Left cardiac atrium (tissue), 4 donors: ENCODE data around the gene ARL15. TPM values are rescaled to one million over a fixed set of nuclear protein-coding genes. Genes with fewer than 3 reads are reported as not detected.
A peak's percentile ranks its signal among the peaks of the same experiment; 100 is the strongest.
"Not testable (repeated sequence)": the region's sequence is repeated elsewhere in the genome, so short reads cannot be mapped to it uniquely, and the experiment has no call there.

ENCODE experiments used
- ATAC-seq, 2 donors: fragments of 200-7000 bp; cut with Tn5 transposase; one replicate each; pipeline ENCODE4 v1.9.1; 2020; ENCODE audit warnings: mild to moderate bottlenecking in 2 of 2, moderate library complexity in 2 of 2
- DNase-seq: peaks from one replicate; pipeline ENCODE4 v3.0.0-alpha.2; 2020
- intact Hi-C, 2 donors: fragments of 100-400 bp; cut with DNase I; formaldehyde crosslinking; loops; one replicate each; pipeline versions ENCODE4 v1.14.1 to v1.15.1; 2022 to 2023
- total RNA-seq, 2 donors: library from RNA; stranded (reverse); fragmentation: NEBNext Ultra II Directional; extraction: Animal tissue kit (Norgen Biotek cat#: 25700); gene quantifications; one replicate each; pipeline ENCODE4 v1.2.1, GENCODE V29; 2021
- donor health status: DM: no; HTN: yes; CAD: no.
- donor health status: DM: no; HTN: yes; CAD: no; lungs with severe emphysema.
- donor health status: DM: yes; HTN: yes; CAD: no.
- donor health status: Dilated cardiomyopathy.

The ARL15 gene
- total RNA-seq, 2 donors from 2014 or later = 19.0 to 22.7 TPM

DNA sequence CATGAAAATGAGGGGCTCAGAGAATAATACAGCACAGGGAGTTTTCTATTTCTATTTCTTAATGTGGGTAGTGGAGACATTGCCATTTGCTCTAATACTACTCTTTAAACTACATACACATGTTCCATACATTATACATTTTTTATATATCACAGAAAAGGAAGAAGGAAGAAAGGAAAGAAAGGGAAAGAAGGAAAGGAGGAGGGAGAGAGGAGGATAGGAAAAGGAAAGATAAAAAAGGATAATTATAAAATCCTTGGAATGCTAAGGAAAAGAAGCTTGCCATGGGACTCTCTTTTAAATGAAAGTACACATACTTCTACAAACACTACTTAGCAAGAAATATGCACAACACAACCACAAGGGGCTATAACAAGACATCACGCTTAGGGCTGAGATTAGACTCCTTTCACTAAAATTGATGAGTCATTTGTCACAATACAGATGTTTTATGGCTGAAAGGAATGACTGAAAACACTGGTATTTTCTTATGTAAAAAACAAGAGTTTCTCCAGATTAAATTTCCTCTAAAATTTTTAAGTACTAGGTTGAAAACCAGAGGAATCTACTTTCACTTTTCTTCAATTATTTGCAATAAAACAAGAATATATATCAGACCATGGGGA, 219.8 kb downstream of the ARL15 start:
- peak in 1 of 2 donors; percentile 72 for ATAC-seq
- no peak for DNase-seq
- intact Hi-C loops = no loop called here

DNA sequence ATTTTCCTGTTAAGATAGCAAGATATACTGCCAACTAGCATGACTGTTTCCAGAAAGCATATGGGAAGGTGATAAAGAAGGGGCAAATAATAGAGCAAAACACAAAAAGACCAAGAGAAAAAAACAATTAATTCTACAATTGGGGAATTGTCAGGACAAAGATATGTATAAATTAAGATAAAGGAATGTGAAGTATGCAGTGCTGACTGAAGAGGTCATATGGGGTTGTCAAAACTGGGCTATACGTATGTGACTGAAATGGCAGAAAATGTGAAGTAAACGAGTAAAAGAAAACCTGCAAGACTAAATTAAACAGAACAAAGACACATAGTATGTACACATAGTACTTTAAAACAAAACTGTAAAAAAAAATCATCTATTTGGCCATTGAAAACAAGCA, 222.3 kb downstream of the ARL15 start:
- intact Hi-C loops = no loop called here
- no peak for ATAC-seq
- DNase-seq = no peak

DNA sequence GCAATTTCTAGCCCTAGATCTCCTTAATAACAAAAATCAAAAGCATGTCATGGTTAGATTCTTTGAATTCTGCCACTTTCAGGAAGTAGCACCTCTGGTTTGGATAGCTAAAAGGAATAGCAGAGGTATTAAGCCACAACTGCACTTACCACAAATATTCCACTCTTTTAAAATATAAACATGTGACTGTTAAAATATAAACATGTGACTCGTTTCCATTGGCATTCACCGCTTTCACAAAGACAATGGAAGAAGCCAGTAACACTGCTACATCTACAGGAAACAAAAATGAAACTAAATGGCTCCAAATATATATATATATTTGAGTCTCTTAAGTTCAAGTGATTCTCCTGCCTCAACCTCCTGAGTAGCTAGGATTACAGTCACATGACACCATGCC, 222.9 kb downstream of the ARL15 start:
- ATAC-seq = no peak
- DNase-seq = no peak
- intact Hi-C loops = no loop called here

DNA sequence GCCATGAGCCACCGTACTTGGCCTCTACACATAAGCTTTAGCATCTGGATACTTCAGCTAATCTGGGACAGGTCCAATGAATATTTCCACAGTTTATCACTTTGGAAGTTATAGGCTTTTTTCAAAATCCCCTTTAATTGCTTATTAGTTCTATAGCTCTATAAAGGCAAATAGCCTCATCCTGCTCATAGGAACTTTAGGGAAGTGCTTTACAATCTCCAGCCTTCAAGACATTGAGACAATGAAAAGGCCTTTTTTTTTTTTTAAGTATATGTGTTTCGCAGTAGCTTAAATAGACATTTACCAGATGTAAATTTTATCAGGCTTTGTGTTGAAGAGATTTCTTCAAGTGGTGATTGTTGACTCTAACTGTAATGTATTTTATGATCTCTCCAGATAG, 224.2 kb downstream of the ARL15 start:
- DNase-seq (no peak), ATAC-seq (no peak)
- intact Hi-C loops = no loop called here

DNA sequence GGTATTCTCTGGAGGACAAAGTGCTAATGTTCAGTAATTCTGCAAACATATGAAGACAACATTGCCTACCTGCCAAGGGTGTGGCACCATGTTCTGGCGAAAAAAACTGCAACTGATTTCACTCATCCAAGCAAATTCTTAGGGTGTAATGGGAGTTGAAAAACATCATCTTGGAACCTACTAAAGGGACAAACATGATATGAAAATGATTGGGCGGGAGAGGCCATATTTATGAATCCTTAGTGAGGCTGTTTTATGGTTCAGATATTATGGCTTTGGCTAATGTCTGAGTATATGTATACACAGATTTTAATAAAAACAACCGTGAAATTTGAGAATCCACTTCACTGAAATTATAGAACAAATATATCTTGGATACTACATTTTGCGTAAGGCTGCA, 225.7 kb downstream of the ARL15 start:
- DNase-seq (no peak), ATAC-seq (no peak)
- intact Hi-C loops = no loop called here

DNA sequence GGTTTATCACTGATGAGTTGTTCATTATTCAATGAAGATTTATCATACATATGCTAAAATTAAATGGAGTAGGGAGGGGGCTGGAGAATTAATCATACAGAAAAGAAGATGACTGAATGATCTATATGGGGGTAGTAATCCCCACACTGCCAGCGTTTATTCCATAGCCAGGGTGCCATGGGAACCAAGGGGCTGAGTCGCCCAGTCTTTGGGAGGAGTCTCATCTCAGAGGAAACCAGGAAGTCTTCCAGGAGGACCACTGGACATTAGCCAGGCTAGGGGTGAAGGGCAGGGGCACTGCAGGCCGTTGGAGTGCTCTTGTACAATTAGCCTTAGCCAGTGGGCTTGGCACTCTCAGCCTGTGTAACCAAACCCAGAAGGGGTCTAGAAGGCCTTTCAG, 226.5 kb downstream of the ARL15 start:
- ATAC-seq = no peak
- no peak for DNase-seq
- intact Hi-C loops = no loop called here

DNA sequence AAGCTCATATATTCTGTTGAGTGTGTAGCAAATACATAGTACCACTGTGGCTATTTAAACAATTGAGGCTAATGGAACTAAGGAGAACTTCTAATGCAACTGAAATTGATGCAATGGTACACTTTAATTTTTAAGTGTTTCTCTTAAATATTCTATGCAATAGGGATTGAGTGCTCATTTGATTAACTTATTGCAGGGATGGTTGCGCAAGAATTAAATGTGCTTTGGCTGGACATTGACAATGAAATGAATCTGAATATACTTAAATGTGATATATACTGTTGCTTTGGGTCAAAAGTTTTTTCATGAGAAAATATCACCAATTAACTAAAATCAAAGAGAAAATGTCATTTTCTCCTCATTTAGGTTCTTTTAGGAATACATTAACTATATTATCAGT, 227.1 kb downstream of the ARL15 start:
- no peak for DNase-seq
- no peak for ATAC-seq
- intact Hi-C loops = no loop called here

DNA sequence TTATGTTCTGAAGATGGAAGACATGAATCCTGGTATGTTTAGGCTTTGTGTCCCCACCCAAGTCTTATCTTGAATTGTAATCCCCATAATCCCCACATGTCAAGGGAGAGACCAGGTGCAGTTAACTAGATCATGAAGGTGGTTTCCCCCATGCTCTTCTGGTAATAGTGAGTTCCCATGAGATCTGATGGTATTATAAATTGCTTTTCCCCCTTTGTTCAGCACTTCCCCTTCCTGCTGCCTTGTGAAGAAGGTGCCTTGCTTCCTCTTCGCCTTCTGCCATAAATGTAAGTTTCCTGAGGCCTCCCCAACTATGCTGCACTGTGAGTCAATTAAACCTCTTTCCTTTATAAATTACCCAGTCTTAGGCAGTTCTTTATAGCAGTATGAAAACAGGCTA, 229.0 kb downstream of the ARL15 start:
- intact Hi-C loops = no loop called here
- ATAC-seq = no peak

DNA sequence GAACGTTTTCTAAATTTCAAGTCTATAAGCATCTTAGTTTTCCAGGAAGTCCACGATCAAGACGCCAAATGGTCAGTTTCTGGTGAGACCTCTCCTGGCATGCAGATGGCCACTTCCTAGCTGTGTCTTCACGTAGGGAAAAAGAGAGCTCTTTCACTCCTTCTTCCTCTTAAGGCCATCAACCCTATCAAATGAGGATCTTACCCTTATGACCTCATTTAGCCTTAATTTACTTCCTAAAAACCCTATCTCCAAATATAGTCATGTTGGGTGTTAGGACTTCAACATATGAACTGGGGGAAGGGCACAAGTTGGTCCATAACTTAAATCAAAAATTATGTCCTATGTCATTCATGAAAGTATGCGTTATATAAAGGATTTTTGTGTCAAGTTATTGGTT, 229.5 kb downstream of the ARL15 start:
- ATAC-seq = no peak
- DNase-seq = no peak
- intact Hi-C loops = no loop called here

More for the DNA sequence above, 229.0 kb downstream of the ARL15 start:
- no peak for DNase-seq

DNA sequence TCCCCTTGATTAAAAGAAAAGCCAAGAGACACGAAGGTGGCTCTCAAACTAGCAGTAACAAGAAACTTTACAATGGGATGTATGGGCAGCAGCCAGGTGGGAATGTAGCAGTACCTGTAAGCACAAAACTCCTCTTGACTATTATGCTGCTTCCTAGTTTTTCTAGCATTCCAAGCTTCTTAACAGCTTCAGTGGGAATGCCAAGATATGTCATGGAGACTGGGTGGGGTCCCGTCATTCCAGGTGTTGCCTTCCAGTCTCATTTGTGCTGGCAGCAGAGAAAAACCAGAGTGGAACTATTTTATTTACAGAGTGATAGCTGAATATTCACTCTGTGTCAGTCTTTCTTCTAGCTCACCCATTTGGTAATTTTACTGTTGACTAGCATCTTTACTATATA, 236.6 kb downstream of the ARL15 start:
- intact Hi-C loops = no loop called here
- no peak for ATAC-seq
- DNase-seq = no peak

DNA sequence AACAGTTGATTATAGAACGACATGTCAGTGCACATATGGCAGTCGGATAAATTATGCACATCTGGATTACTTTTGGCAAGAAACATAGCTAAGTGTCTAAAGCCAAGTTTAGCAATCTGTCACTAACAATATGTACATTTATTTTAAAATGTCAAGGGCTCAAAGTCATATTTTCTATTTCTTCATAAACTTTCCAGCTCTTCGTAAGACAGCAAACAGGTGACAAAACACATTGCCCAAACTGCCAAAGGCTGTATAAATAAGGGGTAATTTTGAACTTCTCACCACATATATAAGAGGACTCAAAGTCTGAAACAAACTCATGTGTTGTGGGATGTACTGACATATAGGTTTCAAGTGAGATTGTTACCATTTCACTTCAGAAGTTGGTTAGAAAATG, 237.2 kb downstream of the ARL15 start:
- no peak for ATAC-seq
- no peak for DNase-seq
- intact Hi-C loops = no loop called here

DNA sequence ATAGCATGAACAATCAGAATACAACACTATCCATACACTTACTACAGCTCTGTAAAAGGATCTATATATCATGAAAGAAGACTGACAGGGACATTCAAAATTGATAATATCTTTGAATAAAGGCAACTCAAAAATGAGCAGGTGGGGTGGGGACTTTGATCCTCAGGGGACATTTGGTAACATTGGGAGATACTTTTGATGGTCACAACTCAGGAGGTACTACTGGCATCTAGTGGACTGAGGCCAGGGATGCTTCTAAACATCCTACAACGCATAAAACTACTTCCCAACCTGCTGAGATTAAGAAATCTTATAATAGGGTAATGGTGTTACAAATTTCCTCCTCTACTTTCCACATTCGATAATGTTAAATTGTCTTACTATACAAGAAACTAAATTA, 243.9 kb downstream of the ARL15 start:
- ATAC-seq (no peak), DNase-seq (no peak)
- intact Hi-C loops = no loop called here

DNA sequence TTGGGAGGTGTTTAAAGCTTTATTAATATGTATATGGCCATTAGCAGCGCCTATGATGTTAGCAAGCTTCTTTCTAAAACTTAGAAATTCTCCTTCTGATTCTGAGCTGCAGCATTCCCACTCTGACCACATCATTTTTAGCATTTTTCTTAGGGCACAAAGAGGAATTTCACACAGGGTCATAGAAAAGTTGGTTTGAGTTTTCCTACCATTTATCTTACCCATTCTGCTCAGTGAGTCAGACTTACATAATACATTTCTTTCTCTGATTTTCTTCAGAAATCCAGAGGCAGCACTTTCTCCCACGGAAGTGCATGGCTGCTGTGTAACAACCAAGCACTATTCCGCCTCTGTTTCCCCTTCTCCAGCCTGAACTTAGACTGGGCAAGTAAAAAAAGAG, 246.6 kb downstream of the ARL15 start:
- DNase-seq = no peak
- intact Hi-C loops = no loop called here
- peak in 1 of 2 donors; percentile 57 for ATAC-seq

DNA sequence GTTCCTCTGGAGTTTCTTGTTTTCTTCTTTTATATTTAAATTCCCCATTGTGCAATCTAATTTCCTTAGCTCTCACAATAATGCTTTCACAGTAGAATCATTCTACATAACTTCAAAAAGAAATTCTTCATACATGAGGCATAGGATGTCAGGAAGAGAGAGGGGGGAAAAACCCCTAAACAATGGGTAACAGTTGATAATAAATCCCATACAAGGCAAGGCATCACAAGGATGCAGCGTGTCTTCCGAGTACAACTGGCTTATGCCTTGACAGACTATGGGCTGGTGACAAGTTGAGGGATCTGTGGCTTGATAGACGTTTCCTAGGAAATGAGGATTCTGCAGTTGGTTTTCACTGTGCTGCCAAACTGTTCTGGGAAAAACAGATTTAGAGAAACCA, 247.4 kb downstream of the ARL15 start:
- ATAC-seq (no peak), DNase-seq (no peak)
- intact Hi-C loops = no loop called here

DNA sequence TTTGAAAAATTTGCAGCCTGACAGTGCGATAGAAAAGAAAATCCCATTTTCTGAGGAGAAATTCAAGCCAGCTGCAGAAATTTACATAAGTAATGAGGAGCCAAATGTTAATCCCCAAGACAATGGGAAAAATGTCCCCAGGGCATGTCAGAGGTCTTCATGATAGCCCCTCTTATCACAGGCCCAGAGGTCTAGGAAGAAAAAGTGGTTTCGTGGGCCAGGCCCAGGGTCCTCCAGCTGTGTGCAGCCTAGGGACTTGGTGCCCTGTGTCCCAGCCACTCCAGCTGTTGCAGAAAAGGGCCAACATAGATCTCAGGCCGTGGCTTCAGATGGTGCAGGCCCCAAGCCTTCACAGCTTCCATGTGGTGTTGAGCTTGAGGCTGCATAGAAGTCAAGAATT, 249.5 kb downstream of the ARL15 start:
- intact Hi-C loops, DNase-seq: not testable (repeated sequence)

DNA sequence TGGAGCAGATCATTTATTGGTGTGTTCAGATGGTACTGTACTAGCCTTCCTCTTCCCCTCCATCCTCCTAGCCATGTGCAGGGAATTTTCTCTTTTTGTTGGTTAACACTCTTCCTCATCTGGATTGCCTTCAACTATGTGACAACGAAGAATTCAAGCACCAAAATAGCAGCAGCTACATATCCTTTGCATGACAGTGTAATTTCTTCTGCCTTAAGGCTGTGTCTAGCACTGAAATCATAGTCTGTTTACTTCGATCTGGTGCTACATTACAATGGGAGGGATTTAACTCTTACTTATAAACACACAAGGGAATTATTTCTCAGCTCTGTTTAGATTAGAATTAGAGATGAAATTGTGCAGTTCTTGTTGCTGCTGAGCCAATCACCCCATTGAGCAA, 260.4 kb downstream of the ARL15 start:
- ATAC-seq = peak; percentile 49 to 84

More for the DNA sequence above, 249.5 kb downstream of the ARL15 start:
- not testable (repeated sequence) for ATAC-seq

DNA sequence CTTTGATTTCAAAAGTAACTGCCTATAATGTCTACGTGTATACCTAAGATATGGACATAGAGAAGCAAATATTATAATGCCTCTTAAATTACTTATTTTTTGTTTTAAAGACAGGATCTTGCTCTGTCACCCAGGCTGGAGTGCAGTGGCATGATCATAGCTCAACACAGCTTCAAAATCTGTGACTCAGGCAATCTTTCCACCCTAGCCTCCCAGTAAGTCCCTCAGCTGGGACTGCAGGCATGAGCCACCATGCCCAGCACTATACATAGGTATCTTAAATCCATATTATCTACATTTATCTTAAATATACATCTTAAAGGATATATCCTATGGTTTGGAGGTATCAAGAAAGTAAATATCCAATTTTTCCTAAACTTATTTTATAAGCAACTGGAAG, 261.2 kb downstream of the ARL15 start:
- DNase-seq (no peak), ATAC-seq (no peak)
- intact Hi-C loops = no loop called here

More for the DNA sequence above, 260.4 kb downstream of the ARL15 start:
- intact Hi-C loops = no loop called here
- no peak for DNase-seq

DNA sequence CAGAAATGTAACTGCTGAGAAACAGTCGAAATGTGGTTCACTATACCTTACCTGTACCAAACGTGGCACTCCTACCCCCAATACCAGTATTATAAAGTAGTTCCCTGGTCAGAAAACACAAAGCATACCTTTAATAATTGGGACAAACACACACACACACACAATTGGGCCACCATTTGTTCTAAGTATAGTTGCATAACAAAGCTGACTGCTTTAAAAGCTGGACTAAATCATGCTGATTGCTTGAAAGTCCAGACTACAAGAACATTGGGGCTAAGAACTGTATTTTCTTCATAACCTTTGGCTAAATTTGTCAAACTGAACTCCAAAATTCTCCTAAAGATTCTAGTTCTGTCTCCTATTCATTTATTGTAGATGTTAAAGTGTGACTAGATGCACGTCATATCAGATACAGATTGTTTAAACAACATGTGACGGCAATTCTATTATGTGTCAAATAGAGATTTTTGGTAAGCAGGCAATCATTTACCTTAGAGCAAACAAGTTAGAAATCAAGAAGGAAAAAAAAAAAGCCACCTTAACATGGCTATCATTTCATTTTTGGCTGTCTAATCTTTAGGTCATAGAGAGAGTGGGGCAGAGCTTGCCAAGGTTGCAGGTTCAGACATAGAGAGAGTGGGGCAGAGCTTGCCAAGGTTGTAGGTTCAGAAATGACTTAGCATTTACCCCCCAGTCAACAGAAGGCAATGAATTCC, 265.1 kb downstream of the ARL15 start:
- intact Hi-C loops = no loop called here
- ATAC-seq (no peak), DNase-seq (no peak)

DNA sequence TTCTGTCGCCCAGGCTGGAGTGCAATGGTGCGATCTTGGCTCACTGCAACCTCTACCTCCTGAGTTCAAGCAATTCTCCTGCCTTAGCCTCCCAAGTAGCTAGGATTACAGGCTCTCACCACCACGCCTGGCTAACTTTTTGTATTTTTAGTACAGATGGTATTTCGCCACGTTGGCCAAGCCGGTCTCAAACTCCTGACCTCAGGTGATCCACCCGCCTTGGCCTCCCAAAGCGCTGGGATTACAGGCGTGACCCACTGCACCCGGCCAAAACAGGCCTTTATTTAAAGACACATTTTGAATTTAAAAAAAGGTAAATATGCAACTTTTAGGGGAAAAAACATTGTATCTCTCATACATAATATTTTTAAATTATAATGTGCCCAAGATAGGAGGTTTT, 266.1 kb downstream of the ARL15 start:
- intact Hi-C loops, DNase-seq, ATAC-seq: not testable (repeated sequence)

DNA sequence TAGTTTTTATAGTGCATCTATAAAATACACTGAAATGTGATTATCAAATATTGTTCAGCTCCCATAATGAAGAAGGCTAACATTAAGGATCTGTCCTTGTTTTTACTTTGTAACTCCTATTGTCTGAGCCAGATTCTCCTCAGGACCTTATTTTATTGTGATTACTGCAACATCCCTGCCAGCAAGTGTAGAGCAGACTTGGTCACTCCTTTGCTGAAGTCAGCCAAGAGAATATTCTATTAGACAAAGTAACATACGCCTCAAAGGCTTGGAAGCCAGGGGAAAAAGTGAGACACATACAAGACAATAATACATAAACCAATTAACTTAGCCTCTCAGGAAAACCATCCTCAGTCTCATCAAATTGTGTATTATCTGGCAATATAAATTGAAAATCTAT, 269.6 kb downstream of the ARL15 start:
- ATAC-seq = no peak
- DNase-seq = no peak
- intact Hi-C loops = no loop called here

DNA sequence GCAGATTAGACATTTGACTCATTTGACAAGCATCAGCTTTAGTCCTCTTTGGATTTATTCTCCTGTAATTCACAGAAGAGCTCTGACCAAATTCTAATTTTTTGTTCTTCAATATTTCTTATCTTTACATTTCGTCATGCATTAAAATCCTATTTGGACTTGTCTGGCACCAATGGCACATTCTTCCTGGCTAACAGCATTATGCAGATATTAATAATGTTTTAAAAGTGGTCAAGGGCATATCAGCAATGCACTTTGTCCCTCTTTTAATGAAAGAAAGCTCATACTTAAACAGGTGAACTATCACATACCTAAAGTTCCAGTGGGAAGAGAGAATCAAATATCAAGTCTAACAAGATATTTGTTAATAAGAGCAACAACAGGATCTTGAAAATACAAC, 270.4 kb downstream of the ARL15 start:
- intact Hi-C loops = no loop called here
- ATAC-seq (no peak), DNase-seq (no peak)
